Choroid plexus epithelial cell (primary cell): Measurements from ENCODE around the gene HSPE1.
A peak's percentile ranks its signal among the peaks of the same experiment; 100 is the strongest.
"Not testable (repeated sequence)": the region's sequence is repeated elsewhere in the genome, so short reads cannot be mapped to it uniquely, and the experiment has no call there.

ENCODE experiments used
- DNase-seq: peaks from one replicate; pipeline ENCODE4 v3.0.0-alpha.2; 2010; ENCODE audit warnings: low read depth
- H3K4me3 ChIP-seq: 2 replicates; pipeline ENCODE4 v1.5.1; 2011; ENCODE audit warnings: low read depth, mild to moderate bottlenecking, control low read depth, low read length, moderate library complexity
- CTCF ChIP-seq: conservative IDR thresholded peaks from 2 replicates; pipeline ENCODE4 v1.5.1; 2011; ENCODE audit warnings: low read depth, mild to moderate bottlenecking, control low read depth, inconsistent platforms, low read length, moderate library complexity

The HSPE1 gene

DNA sequence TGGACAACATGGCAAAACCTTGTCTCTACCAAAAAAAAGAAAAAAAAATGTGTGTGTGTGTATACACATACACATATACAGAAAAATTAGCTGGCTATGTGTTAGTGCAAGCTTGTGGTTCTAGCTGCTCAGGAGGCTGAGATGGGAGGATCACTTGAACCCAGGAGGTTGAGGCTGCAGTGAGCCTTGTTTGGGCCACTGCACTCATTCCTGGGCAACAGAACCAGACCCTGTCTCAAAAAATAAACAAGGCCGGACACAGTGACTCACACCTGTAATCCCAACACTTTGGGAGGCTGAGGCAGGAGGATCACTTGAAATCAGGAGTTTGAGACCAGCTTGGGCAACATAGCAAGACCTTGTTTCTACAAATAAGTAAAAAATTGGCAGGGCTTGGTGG lies 44.8 kb upstream of the HSPE1 start:
- no peak for TF ChIP-seq CTCF
- H3K4me3 ChIP-seq, result peak overlapping the region; percentile 15
- no peak for DNase-seq

GRCh38 chr2:197460649-197461048 lies 39.5 kb upstream of the HSPE1 start:
- no peak for TF ChIP-seq CTCF
- no peak overlapping the region for H3K4me3 ChIP-seq
- no peak for DNase-seq

GRCh38 chr2:197461057-197461456 lies 39.1 kb upstream of the HSPE1 start:
- no peak for TF ChIP-seq CTCF
- peak; percentile 31 for DNase-seq
- H3K4me3 ChIP-seq, result no peak overlapping the region

- H3K4me3 ChIP-seq, result no peak overlapping the region
- no peak for TF ChIP-seq CTCF
- DNase-seq, result peak; percentile 56
Measured at GRCh38 chr2:197464175-197464574, 36.0 kb upstream of the HSPE1 start.

DNA sequence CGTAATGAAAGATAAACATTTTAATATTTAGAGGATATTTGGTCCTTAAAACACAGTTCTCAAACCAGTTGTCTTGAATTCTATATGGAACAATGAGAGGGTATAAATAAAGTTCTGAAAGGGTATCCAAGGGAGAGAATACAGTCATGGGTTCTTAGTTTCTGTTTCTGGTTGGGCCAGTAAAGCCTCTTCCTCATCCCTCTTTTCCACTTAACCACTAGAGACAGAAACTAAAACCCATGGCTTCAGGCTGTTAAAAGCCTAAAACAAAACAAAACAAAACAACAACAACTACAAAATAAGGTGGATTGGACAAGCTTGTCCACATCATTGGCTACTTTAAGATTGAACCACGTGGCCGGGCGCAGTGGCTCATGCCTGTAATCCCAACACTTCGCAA lies 28.0 kb upstream of the HSPE1 start:
- H3K4me3 ChIP-seq, result no peak overlapping the region
- DNase-seq, result no peak
- TF ChIP-seq CTCF, result no peak

DNA sequence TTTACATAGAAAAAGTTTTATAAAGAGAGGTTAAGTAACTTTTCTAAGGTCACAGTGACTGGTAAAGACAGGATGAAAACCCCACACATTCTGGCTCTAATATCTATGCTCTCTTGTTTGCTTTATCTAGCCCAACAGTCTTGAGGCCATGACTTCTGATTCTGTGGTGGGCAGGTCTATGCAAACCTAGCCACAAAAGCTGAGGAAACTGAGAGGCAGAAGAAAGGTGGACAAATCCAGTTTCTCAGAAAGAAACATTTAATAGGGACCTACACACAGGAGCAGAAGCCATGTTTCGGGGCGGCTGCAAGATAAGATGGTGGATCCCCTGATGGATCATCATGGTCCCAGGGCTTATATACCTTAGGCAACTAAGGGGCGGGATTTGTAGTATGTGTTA lies 22.4 kb upstream of the HSPE1 start:
- TF ChIP-seq CTCF, result no peak
- no peak for DNase-seq
- no peak overlapping the region for H3K4me3 ChIP-seq

GRCh38 chr2:197480165-197481036 lies 19.8 kb upstream of the HSPE1 start:
- TF ChIP-seq CTCF, result no peak
- no peak overlapping the region for H3K4me3 ChIP-seq
- DNase-seq, result no peak

- DNase-seq, H3K4me3 ChIP-seq: not testable (repeated sequence)
Measured at GRCh38 chr2:197484248-197484647, 15.9 kb upstream of the HSPE1 start.
